K562 (cell line): ENCODE results near the gene TELO2.

Experiments
- EZH2 ChIP-seq: IDR thresholded peaks from 2 replicates; pipeline ENCODE4 v1.6.1; 2012; ENCODE audit warnings: low read depth, mild to moderate bottlenecking, inconsistent platforms, low read length, borderline replicate concordance
- FOXA1 ChIP-seq: fragments of 450-650 bp; IDR thresholded peaks from 2 replicates; pipeline ENCODE4 v1.6.1; 2016; ENCODE audit warnings: mild to moderate bottlenecking, borderline replicate concordance
- HNRNPK ChIP-seq: fragments of 200-400 bp; formaldehyde crosslinking; IDR thresholded peaks from one replicate; pipeline ENCODE4 v1.6.1; 2018; ENCODE audit warnings: mild to moderate bottlenecking, low read depth, low read length; ENCODE audit not compliant: poor library complexity, severe bottlenecking
- KLF10 ChIP-seq: fragments of 250-450 bp; sonication (Bioruptor Pico); IDR thresholded peaks from 2 replicates; pipeline ENCODE4 v1.6.1; 2021; ENCODE audit warnings: matching md5 sums
- POLR2A ChIP-seq: fragments of 450-650 bp; conservative IDR thresholded peaks from 2 replicates; pipeline ENCODE4 v1.6.1; 2016
- ZBTB7A ChIP-seq: IDR thresholded peaks from 2 replicates; pipeline ENCODE4 v1.6.1; 2011; ENCODE audit warnings: low read depth, mild to moderate bottlenecking, low read length, moderate library complexity, borderline replicate concordance; ENCODE audit not compliant: control insufficient read depth
- ZNF277 ChIP-seq: fragments of 250-450 bp; sonication (Bioruptor Pico); IDR thresholded peaks from 2 replicates; pipeline ENCODE4 v1.8.0; 2022; ENCODE audit warnings: inconsistent platforms, mild to moderate bottlenecking, moderate library complexity, borderline replicate concordance
- ZNF282 ChIP-seq: sonication (generic); formaldehyde crosslinking; IDR thresholded peaks from 2 replicates; pipeline ENCODE4 v1.8.1; 2023; ENCODE audit warnings: missing genetic modification reagents
- TF ChIP-seq, protein P1 (sequence below), 3 experiments: fragments of 200-800 bp in 1 of 3; fragments of 250-450 bp in 1 of 3; fragments of 450-650 bp in 1 of 3; sonication (Bioruptor Pico) in 1 of 3; sonication (Bioruptor generic) in 1 of 3; formaldehyde crosslinking in 1 of 3; IDR thresholded peaks; 2 replicates each; pipeline versions ENCODE4 v1.6.1 to v1.8.0; 2016 to 2022; ENCODE audit warnings: mild to moderate bottlenecking in 2 of 3, missing genetic modification characterization in 2 of 3, missing compliant biosample characterization in 1 of 3, moderate library complexity in 1 of 3
- TF ChIP-seq, protein P2 (sequence below): sonication (generic); formaldehyde crosslinking; IDR thresholded peaks from 2 replicates; pipeline ENCODE4 v1.8.0; 2022; ENCODE audit warnings: missing genetic modification reagents, mild to moderate bottlenecking, borderline replicate concordance

DNA sequence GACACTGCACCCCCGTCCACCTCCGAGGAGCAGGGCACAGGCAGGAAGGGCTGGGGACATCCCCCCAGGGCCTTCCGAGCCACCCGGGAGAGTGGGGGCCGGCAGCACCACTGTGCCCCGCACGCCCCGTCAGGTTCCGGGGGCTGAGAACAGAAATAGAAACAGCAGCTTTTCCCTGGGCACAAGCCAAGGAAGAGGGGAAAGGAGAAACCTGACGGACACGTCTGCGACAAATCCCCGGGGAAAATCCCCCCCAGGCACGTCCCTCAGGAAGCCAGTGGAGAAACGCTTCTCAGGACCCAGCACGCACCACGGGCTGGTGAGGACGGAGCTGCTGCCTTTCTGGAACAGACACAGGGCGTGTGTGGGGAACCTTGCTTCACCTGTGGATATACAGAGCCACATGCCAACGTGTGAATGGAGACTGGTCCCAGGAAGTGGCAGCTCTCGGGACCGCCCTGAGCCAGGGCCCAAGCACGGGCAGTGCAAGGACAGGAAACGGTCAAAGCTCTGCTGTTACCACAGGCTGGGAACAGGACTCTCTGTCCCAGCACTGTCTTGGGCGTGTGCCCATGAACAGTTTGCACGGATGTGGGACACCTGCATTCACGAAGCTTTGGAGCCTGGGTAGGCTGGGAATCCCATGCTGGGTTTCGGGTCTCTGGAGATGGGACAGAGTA is 39.1 kb downstream of the TELO2 start:
- TF ChIP-seq ZBTB7A: no peak
- no peak for TF ChIP-seq POLR2A
- TF ChIP-seq EZH2: no peak
- no peak for TF ChIP-seq HNRNPK
- TF ChIP-seq ZNF277 (CRISPR knock-in tag): no peak
- TF ChIP-seq FOXA1: no peak
- TF ChIP-seq ZNF282 (CRISPR knock-in tag): no peak
- TF ChIP-seq, protein P1, sequence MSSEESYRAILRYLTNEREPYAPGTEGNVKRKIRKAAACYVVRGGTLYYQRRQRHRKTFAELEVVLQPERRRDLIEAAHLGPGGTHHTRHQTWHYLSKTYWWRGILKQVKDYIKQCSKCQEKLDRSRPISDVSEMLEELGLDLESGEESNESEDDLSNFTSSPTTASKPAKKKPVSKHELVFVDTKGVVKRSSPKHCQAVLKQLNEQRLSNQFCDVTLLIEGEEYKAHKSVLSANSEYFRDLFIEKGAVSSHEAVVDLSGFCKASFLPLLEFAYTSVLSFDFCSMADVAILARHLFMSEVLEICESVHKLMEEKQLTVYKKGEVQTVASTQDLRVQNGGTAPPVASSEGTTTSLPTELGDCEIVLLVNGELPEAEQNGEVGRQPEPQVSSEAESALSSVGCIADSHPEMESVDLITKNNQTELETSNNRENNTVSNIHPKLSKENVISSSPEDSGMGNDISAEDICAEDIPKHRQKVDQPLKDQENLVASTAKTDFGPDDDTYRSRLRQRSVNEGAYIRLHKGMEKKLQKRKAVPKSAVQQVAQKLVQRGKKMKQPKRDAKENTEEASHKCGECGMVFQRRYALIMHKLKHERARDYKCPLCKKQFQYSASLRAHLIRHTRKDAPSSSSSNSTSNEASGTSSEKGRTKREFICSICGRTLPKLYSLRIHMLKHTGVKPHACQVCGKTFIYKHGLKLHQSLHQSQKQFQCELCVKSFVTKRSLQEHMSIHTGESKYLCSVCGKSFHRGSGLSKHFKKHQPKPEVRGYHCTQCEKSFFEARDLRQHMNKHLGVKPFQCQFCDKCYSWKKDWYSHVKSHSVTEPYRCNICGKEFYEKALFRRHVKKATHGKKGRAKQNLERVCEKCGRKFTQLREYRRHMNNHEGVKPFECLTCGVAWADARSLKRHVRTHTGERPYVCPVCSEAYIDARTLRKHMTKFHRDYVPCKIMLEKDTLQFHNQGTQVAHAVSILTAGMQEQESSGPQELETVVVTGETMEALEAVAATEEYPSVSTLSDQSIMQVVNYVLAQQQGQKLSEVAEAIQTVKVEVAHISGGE (CRISPR knock-in tag; IDR thresholded peaks at IDR 0.05): no peak
- TF ChIP-seq KLF10 (CRISPR knock-in tag): no peak
- TF ChIP-seq, protein P2, sequence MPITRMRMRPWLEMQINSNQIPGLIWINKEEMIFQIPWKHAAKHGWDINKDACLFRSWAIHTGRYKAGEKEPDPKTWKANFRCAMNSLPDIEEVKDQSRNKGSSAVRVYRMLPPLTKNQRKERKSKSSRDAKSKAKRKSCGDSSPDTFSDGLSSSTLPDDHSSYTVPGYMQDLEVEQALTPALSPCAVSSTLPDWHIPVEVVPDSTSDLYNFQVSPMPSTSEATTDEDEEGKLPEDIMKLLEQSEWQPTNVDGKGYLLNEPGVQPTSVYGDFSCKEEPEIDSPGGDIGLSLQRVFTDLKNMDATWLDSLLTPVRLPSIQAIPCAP: no peak
